Measurements from ENCODE around the gene ADAMTS17.

DNA sequence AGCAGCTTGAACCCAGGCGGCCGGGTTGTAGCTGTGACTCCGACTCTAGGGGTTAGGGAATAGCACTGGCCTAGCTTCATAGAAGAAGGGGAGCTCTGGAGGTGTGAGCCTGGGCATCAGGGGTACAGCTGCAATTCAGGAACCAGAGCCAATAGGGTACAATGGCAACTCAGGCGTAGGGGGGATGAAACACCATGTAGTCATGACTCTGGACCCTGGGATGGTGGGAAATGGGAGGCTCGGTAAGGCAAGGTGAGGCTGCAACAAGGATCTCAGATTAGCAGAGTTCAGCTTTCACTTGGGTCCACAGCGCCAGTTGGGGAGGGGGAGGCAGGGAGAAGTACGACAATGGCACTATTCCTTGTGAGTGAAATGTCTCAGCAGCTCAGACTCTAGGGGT, 398.3 kb downstream of the ADAMTS17 start:
- TF ChIP-seq, protein P1, sequence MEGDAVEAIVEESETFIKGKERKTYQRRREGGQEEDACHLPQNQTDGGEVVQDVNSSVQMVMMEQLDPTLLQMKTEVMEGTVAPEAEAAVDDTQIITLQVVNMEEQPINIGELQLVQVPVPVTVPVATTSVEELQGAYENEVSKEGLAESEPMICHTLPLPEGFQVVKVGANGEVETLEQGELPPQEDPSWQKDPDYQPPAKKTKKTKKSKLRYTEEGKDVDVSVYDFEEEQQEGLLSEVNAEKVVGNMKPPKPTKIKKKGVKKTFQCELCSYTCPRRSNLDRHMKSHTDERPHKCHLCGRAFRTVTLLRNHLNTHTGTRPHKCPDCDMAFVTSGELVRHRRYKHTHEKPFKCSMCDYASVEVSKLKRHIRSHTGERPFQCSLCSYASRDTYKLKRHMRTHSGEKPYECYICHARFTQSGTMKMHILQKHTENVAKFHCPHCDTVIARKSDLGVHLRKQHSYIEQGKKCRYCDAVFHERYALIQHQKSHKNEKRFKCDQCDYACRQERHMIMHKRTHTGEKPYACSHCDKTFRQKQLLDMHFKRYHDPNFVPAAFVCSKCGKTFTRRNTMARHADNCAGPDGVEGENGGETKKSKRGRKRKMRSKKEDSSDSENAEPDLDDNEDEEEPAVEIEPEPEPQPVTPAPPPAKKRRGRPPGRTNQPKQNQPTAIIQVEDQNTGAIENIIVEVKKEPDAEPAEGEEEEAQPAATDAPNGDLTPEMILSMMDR (IDR thresholded peaks at IDR 0.05), result no peak
- no peak for TF ChIP-seq NFYB (CRISPR knock-in tag; conservative IDR thresholded peaks at IDR 0.05; ENCODE audit: low read depth)
- TF ChIP-seq, protein P2, sequence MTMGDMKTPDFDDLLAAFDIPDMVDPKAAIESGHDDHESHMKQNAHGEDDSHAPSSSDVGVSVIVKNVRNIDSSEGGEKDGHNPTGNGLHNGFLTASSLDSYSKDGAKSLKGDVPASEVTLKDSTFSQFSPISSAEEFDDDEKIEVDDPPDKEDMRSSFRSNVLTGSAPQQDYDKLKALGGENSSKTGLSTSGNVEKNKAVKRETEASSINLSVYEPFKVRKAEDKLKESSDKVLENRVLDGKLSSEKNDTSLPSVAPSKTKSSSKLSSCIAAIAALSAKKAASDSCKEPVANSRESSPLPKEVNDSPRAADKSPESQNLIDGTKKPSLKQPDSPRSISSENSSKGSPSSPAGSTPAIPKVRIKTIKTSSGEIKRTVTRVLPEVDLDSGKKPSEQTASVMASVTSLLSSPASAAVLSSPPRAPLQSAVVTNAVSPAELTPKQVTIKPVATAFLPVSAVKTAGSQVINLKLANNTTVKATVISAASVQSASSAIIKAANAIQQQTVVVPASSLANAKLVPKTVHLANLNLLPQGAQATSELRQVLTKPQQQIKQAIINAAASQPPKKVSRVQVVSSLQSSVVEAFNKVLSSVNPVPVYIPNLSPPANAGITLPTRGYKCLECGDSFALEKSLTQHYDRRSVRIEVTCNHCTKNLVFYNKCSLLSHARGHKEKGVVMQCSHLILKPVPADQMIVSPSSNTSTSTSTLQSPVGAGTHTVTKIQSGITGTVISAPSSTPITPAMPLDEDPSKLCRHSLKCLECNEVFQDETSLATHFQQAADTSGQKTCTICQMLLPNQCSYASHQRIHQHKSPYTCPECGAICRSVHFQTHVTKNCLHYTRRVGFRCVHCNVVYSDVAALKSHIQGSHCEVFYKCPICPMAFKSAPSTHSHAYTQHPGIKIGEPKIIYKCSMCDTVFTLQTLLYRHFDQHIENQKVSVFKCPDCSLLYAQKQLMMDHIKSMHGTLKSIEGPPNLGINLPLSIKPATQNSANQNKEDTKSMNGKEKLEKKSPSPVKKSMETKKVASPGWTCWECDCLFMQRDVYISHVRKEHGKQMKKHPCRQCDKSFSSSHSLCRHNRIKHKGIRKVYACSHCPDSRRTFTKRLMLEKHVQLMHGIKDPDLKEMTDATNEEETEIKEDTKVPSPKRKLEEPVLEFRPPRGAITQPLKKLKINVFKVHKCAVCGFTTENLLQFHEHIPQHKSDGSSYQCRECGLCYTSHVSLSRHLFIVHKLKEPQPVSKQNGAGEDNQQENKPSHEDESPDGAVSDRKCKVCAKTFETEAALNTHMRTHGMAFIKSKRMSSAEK (CRISPR knock-in tag; IDR thresholded peaks at IDR 0.05; ENCODE audit: borderline replicate concordance), result no peak
